Umbilical cord (tissue), 2 donors: ENCODE measurements around the gene OCIAD2. TPM values are rescaled to one million over a fixed set of nuclear protein-coding genes. Genes with fewer than 3 reads are reported as not detected.
"Not testable (repeated sequence)": the region's sequence is repeated elsewhere in the genome, so short reads cannot be mapped to it uniquely, and the experiment has no call there.

Experiments
- DNase-seq: peaks from one replicate; pipeline ENCODE4 v3.0.0-alpha.2; 2015; ENCODE audit warnings: low spot score
- total RNA-seq: library from RNA; depleted of rRNA; stranded (reverse); fragments of >200 nt; gene quantifications from one replicate; pipeline ENCODE4 v1.2.3, GENCODE V29; 2014; ENCODE audit warnings: low replicate concordance; ENCODE audit not compliant: insufficient read depth

OCIAD2 gene
- total RNA-seq, 1 donor from 2014 or later = 12.5 TPM

DNA sequence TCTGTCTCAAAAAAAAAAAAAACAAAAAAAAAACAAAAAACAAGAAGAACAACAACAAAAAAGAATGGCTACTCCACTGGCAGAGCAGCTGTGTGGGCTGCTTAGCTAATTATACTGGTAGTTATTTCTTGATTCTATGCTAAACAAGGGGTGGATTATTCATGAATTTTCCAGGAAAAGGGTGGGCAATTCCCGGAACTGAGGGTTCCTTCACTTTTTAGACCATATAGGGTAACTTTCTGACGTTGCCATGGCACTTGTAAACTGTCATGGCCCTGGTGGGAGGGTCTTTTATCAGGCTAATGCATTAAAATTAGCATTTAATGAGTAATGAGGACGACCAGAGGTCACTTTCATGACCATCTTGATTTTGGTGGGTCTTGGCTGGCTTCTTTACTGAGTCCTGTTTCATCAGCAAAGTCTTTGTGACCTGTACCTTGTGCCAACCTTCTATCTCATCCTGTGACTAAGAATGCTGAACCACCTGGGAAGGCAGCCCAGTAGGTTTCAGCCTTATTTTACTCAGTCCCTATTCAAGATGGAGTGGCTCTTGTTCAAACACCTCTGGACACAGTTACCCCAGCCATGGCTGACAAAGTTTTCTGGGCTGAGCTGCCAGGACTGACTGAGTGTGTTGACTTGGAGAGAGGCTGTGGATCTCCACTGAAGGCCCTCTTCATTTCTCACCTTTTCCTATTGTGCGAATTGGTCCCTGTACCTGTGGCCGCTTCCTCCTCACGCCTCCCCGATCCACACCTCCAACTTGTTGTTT is 1.3 kb upstream of the OCIAD2 start:
- DNase-seq = no peak

DNA sequence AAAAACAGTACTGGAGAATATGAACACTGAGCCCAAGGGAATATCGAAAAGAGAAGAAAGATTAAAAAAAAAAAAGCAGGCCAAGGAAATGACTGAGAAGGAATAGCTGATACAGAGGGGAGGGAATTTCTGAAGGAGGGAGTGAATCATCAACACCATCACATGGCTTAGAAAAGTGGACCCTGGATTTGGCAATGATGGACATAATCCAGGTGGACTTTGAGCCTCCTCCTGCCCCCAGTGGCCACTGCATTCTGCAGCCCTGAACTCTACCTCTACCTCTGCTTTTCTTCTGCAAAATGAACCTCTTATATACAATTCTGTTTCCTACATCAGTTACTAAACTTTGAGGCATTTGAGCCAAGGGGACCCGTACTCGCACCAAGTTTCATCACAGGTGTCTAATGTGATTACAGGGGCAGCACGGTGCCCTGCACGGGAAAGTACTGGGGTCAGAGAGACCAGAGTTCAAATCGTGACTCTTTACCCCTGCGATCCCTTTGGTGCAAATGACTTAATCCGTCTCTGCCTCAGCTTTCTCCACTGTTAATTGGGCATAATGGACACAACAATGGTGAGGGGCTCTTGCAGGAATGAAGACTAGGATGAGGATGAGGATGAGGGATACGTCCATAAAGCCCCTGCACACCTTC is 1.1 kb downstream of the OCIAD2 start:
- no peak for DNase-seq

DNA sequence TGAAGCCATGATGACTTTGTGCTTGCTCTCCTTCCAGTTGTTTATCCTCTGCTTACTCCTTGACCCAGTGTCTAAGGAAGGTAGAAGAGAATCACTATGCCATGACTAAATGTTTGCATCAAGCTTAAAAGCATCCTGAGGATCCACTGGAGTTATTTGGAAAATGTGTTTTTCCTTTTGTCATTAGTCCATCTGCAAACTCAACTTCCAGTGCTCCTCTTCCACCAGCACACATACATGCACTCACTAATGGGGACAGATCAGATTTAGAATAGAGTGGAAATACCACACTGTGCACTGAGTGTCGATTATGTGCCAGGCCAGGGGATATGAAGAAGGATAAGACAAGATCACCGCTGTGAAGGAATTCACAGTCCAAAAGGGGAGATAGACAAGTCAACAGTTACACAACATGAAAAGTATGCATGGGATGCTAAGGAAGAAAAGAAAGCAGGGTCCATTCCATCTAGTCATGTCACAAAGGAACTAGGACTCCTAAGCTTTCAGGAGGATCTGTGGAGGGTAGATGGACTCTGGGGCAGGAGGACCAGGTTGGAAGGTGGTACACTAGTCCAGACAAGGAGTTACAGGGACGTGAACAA is 1.9 kb downstream of the OCIAD2 start:
- DNase-seq = no peak

DNA sequence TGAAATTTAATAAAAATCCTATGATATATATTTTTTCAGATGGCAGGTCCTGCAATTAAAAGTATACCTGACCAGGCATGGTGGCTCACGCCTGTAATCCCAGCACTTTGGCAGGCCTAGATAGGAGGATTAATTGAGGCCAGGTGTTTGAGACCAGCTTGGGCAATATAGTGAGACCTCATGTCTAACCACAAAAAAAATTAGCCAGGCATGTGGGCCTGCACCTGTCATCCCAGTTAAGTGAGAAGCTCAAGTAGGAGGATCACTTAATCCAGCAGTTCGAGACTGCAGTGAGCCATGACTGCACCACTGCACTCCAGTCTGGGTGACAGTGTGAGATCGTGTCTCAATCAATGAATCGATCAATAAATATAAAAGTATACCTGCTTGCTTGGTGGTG is 2.5 kb downstream of the OCIAD2 start:
- no peak for DNase-seq

DNA sequence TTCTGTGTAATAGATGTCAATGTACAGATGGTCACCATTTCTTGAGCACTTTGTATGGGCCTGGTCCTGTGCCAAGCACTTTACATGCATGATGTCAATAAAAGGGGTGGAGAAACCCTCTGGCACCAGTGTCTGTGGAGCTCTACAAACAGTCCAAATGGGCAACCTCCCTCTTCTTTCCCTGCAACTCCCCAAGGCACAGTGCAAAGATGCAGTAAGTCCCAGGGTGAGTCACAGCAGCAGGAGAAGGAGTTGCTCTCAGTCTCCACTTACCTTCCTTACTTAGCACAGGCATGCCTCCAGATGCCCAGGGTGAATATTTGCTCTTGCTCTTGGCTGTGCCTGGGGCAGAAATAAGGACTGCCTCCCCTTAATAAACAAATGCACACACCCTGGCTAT is 4.3 kb downstream of the OCIAD2 start:
- DNase-seq = no peak

DNA sequence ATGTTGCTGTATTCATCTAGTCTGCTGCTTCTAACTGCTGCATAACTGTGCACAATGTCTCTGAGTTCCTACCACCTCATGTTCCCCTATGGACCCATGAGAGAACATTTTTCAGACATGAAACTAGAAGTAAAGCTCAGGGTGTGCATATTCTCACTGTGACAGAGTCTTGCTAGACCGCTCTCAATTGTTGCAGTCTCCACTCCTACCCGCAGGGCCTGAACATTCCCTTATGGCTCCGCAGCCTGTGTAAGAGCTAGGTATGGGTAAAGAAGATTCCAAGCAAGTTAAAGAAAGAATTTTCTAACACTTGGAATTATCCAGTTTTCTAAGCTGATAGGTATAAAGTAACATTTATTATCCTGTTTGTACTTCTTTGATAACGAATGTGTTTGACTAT is 5.4 kb downstream of the OCIAD2 start:
- DNase-seq = no peak

DNA sequence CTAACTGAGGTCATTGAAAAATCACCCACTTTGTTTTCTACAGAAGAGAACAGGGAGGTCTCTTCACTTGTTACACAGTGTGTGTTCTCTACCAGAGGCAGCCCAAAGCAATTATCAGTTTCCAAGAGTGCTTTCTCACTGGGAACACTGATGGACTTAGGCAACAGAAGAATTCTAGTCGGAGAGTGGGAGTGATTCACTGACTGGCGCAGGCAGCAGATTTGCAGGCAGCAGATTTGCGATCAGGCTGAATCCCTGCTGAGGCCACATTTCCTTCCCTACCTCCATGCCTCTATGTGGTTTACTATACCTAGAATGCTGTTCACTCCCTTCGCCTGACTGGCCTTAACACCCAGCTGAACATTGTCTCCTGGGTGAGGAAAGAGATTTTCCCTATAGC is 6.6 kb downstream of the OCIAD2 start:
- DNase-seq = peak; percentile 14

DNA sequence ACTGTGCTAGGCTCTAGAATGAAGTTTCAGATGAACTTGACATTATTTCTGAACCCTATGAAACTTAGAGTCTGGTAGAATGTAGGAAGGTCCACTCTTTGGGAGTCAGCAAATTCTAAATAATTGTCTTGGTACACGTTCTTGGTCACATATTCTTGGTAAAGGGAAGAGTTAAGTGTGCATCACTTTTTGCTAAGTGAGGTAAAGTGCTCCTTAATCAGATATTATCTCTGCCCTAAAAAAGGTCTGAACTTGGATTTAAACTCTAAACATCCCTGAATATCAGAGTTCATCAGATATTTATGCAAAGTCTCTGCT is 7.2 kb downstream of the OCIAD2 start:
- no peak for DNase-seq

DNA sequence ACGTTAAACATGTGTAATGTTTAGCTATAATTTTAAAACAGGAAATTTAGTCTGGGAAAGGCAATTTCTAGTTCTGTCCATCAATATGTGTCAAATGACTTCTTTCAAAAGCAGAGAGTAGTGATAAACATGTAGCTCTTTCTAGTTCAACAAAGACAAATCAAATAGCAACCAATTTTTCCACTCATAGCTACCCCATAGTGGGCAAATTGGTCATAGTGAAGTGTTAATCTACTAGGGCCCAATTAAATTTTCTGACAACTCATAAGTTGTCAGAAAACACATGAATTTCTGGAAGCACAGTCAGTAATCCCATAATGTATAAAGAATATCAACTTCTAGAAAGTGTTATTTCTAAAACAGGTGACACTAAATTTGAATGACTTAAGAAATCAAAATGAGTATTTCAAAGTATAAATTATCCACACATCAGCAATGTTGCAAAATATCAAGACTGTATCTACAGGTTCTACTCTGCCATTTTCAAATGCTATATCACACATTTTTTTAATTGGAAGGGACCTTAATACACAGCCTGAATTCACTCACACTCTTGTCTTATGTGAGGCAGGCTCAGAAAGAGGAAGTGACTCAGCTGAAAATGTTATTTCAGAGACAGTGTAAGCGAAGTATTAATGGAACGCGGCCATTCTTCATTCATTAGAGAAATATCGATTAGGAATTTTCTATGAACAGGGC is 7.7 kb downstream of the OCIAD2 start:
- DNase-seq = no peak

DNA sequence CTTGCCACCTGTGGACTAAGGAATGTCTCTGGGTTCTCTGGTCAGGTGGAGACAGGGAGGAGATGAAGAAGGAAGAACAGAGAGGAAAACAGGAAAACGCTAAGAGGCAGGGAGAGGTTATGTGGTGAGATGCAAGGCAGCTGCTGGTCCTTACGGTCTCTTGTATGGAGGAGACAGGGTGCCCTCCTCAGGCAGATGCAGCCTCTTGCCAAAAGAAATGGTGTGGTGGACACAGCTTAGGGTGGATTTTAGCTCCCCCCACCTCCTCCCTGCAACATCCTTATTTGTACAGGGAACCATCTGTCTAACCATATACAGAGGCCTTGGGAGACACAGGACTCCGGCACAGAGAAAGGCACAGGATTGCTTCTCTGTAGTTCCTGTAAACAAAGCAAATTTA is 9.7 kb downstream of the OCIAD2 start:
- no peak for DNase-seq

DNA sequence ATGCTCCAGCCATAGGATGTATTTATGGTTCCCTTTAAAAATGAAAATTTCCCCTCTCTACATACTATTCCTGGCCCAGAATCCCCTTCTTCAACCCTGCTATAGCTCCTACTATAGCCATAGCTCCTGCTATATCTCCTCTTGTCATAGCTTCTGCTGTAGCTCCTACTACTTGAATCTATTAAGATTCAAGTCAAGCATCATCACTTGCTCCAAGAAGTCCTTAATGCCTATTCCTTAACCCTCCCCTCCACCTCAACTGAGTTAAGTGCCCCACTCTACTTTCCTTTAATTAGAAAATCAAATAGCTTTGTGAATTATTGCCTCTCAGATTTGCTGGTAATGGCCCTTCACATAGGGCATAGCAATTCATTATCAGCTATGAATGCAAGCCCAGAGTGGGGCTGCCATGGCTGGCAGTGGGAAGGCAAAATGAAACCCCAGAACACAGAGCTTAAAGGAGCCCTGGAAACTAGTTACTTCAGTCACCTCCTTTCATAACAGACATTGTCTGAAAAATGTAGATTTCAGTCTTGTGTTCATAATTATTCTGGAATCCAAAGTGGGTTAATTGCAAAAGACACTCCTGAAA is 15.4 kb downstream of the OCIAD2 start:
- DNase-seq = no peak

DNA sequence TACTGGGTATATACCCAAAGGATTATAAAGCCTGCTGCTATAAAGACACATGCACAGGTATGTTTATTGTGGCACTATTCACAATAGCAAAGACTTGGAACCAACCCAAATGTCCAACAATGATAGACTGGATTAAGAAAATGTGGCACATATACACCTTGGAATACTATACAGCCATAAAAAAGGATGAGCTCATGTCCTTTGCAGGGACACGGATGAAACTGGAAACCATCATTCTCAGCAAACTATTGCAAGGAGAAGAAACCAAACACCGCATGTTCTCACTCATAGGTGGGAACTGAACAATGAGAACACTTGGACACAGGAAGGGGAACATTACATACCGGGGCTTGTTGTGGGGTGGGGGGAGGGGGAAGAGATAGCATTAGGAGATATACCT is 16.8 kb downstream of the OCIAD2 start:
- DNase-seq = not testable (repeated sequence)

DNA sequence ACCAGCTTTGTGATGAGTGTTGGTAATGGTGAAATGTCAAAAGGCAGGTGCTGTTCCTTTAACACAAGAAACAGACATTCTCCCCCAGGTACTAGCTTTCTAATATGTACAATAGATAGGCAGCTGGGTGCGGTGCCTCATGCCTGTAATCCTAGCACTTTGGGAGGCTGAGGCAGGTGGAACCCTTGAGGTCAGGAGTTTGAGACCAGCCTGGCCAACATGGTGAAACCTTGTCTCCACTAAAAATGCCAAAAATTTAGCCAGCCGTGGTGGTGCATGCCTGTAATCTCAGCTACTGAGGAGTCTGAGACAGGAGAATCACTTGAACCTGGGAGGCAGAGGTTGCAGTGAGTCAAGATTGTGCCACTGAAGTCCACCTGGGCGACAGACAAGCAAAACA is 24.9 kb downstream of the OCIAD2 start:
- not testable (repeated sequence) for DNase-seq

DNA sequence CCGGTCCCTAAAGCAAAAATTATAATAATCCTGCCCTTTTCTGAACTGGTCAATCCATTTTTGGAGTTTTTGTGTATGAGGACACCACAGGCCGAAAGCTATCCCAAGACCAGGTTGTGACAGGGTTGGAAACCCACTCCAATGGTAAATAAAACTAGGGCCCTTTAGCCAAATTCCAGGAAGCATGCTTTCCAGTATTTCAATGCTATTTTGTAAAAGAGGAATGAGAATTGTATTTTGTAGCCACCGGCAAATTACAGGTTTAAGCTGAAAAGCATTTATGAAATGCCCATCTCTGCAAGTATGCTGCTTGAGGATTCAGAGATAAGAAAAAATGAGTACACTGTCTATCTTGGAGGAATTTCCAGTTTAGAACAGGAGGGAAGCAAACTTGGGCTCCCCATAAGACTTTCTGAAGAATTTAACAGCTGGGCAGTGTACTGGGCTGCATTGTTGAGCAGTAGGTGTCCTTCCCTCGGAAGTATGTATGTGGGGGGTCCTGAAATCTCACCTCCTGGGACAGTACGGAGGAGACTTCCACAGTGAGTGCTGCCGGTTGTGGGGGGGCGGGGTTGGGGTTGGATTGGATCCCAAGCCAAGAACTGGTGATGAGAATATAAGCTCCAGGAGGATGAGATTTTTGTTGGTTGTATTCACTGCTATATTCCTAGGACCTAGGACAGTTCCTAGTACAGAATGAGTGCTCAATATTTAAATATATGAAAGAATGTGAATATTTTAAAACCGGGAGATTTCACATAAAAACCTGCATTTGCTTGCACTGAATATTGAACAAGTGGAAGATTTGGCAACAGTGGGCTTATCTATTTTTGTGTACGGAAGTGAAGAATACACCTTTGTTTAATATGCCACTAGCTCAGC is 26.8 kb downstream of the OCIAD2 start:
- DNase-seq = no peak

DNA sequence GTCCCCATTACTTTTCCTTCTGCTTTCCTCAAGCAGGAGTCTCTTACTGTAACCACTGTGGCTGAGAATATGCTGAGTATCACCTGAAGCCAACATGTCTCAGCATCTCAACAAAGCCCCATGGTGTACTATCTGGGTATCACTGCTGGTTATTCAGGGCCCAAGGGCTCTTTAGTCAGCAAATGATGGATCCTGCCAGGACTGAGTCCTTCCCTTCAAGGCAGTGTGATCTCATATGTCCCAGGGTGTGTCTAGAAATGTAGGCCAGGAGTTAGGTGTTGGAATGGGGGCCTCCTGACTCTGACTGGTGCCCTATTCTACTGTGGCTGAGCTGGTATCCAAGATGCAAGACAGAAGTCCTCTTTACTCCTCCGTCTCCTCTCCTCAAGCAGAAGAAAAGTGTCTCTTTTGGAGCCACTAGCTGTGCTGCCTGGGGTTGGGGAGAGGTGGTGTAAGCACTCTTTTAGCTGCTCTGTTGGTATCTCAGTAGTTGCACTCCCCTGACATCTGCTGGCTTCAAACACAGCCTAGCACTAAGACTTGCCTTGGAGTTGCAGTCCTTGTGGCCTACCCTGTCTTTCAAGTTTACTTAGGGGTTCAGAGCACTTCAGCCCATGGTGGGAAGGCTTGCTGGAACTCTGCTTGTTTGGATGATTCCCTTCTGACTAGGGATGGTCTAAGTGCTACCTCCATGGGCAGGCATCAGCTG is 28.6 kb downstream of the OCIAD2 start:
- DNase-seq = no peak

DNA sequence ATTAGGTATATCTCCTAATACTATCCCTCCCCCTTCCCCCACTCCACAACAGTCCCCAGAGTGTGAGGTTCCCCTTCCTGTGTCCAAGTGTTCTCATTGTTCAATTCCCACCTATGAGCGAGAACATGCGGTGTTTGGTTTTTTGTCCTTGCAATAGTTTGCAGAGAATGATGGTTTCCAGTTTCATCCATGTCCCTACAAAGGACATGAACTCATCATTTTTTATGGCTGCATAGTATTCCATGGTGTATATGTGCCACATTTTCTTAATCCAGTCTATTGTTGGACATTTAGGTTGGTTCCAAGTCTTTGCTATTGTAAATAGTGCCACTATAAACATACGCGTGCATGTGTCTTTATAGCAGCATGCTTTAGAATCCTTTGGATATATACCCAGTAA is 41.9 kb downstream of the OCIAD2 start:
- DNase-seq = not testable (repeated sequence)

DNA sequence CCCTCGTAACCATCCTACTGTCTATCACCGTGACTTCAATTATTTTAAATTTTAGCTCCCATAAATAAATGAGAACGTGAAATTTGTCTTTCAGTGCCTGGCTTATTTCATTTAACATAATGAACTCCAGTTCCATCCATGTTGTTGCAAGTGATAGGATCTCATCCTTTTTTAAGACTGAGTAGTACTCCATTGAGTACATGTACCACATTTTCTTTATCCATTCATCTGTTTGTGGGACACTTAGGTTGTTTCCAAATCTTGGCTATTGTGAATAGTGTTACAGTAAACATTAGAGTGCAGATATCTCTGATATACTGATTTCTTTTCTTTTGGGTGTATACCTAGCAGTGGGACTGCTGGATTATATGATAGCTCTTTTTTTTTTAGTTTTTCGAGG is 42.8 kb downstream of the OCIAD2 start:
- no peak for DNase-seq

DNA sequence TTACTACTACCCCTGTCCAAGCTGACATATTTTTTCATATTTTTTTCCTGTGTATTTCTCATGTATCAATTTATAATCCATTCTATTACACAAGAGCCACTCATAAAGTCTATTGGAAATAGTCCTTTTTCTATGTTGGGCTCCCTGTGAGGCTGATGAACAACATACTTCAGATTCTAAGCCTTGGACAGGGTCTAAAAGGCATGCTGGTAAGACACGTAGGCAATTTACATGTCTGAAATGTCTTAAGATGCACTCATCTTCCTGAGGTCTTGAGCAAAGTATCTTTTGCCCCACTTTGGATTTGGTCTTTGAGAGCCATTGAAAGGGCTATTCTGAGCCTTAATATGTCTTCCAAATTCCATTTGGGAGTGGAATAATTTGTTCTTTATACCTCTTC is 43.9 kb downstream of the OCIAD2 start:
- DNase-seq = no peak

DNA sequence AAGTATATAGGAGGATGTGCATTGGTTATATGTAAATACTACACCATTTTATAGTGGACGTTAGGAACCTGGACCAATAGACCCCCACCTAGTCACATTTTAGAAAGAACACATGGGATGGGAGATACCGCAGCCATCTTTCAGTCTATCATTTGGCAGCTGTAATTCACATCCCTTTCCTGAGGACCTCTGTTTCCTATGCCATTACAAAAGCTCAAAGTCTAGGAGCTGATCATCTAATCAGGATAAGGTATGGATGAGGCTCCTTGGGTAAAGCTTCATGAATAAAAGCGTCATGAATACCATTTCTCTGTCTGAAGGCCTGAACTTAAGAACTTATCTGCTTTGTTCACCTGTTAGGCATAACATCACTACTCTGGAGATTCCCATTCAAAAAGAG is 44.5 kb downstream of the OCIAD2 start:
- DNase-seq = no peak

DNA sequence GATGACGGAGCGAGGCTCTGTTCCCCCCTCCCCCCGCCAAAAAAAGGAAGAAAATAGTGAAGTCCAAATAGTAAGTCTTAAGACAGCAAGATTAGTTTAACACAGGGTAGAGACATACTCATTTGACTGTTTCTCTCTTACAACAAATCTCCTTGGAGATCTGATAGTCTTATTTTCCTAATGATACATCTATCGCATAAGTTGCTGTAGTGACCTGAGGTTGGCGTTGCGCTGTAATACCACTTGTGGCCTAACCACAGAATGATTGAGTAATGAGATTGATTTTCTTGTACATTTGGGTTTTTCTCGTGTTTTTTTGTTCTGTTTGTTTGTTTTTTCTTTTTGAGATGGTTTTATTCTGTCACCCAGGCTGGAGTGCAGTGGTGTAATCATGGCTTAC is 48.4 kb downstream of the OCIAD2 start:
- DNase-seq = no peak

DNA sequence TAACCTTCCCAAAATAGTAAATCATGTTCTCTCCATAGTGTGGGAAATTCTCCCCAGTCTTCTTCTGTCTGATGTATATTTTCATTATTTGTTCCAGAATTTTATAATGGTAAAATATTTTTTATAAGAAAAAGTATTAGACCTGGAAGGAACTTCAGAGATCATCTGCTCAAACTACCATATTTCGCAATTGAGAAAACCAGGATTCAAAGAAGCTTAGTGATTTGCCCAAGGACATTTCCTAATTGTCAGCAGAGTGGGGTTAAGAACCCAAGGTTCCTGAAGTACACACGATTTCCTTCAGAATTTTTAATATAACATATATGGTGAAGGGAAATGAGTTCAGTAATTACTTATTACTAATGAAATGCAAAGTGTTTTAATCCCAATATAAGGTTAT is 51.6 kb downstream of the OCIAD2 start:
- no peak for DNase-seq
